HFF-Myc (cell line): ENCODE measurements around the gene MEGF11.

ENCODE experiments used
- DNase-seq: peaks from one replicate; pipeline ENCODE4 v3.0.0-alpha.2; 2011; ENCODE audit warnings: low read depth; ENCODE audit errors: extremely low read depth
- H3K4me3 ChIP-seq: replicated peaks from 2 replicates; pipeline ENCODE4 v1.5.1; 2011; ENCODE audit warnings: low read depth, mild to moderate bottlenecking, control low read depth, low read length
- CTCF ChIP-seq: IDR thresholded peaks from 2 replicates; pipeline ENCODE4 v1.5.1; 2012; ENCODE audit warnings: mild to moderate bottlenecking, low read depth, low read length, control low read depth; ENCODE audit errors: missing control alignments

The MEGF11 gene

GRCh38 chr15:65960586-65960985 is 293.0 kb downstream of the MEGF11 start:
- DNase-seq = no peak
- no peak overlapping the region for H3K4me3 ChIP-seq
- no peak for TF ChIP-seq CTCF

- no peak for DNase-seq
- no peak overlapping the region for H3K4me3 ChIP-seq
- no peak for TF ChIP-seq CTCF
These were observed 294.7 kb downstream of the MEGF11 start for GRCh38 chr15:65958835-65959234.

GRCh38 chr15:65957451-65957850 is 296.1 kb downstream of the MEGF11 start:
- TF ChIP-seq CTCF = no peak
- no peak for DNase-seq
- no peak overlapping the region for H3K4me3 ChIP-seq

GRCh38 chr15:65956899-65957298 is 296.7 kb downstream of the MEGF11 start:
- TF ChIP-seq CTCF = no peak
- no peak for DNase-seq
- no peak overlapping the region for H3K4me3 ChIP-seq

GRCh38 chr15:65956307-65956706 is 297.2 kb downstream of the MEGF11 start:
- TF ChIP-seq CTCF = no peak
- DNase-seq = no peak
- no peak overlapping the region for H3K4me3 ChIP-seq

GRCh38 chr15:65954289-65954741 is 299.2 kb downstream of the MEGF11 start:
- H3K4me3 ChIP-seq = no peak overlapping the region
- no peak for TF ChIP-seq CTCF
- no peak for DNase-seq

GRCh38 chr15:65953622-65954021 is 299.9 kb downstream of the MEGF11 start:
- TF ChIP-seq CTCF = no peak
- no peak overlapping the region for H3K4me3 ChIP-seq
- no peak for DNase-seq
